Loucy (cell line): Measurements from ENCODE around the gene CENPP.

Source experiments
- EZH2phosphoT487 ChIP-seq: fragments of 200-600 bp; IDR thresholded peaks from 2 replicates; pipeline ENCODE4 v1.6.1; 2018; ENCODE audit warnings: antibody characterized with exemption, mild to moderate bottlenecking, moderate library complexity, borderline replicate concordance
- TF ChIP-seq, protein P1 (sequence below): fragments of 200-600 bp; sonication (generic); conservative IDR thresholded peaks from 2 replicates; pipeline ENCODE4 v1.5.1; 2014; ENCODE audit warnings: mild to moderate bottlenecking, antibody characterized with exemption, low read length

DNA sequence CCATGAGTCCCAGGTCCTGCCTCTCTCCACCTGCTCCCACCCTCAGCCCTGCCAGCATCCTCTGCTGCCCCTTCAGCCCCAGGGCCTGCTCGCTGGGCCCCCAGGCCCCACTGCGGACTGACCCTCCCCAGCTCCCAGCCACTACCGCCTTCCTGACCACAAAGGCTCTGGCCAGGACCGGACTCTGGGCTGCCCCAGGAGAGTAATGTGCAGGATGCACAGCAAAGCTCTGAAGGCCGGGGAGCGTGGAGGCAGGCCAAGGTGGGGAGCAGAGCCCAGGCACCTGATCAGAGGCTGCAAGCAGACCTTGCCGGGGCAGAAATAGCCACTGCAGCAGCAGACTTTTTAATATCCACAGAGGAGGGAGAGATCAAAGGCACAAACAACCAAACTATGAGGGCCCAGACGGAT is 316.3 kb downstream of the CENPP start:
- TF ChIP-seq, protein P1, sequence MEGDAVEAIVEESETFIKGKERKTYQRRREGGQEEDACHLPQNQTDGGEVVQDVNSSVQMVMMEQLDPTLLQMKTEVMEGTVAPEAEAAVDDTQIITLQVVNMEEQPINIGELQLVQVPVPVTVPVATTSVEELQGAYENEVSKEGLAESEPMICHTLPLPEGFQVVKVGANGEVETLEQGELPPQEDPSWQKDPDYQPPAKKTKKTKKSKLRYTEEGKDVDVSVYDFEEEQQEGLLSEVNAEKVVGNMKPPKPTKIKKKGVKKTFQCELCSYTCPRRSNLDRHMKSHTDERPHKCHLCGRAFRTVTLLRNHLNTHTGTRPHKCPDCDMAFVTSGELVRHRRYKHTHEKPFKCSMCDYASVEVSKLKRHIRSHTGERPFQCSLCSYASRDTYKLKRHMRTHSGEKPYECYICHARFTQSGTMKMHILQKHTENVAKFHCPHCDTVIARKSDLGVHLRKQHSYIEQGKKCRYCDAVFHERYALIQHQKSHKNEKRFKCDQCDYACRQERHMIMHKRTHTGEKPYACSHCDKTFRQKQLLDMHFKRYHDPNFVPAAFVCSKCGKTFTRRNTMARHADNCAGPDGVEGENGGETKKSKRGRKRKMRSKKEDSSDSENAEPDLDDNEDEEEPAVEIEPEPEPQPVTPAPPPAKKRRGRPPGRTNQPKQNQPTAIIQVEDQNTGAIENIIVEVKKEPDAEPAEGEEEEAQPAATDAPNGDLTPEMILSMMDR = no peak
- no peak for TF ChIP-seq EZH2phosphoT487
